H9 (cell line): Measurements from ENCODE around the gene LIPE. TPM values are rescaled to one million over a fixed set of nuclear protein-coding genes. Genes with fewer than 3 reads are reported as not detected.

Source experiments
- DNase-seq: peaks from one replicate; pipeline ENCODE4 v3.0.0-alpha.2; 2017
- H2AFZ ChIP-seq: one replicate; pipeline ENCODE4 v1.6.1; 2013; ENCODE audit warnings: mild to moderate bottlenecking, low read length, control low read depth, moderate library complexity
- H2AK5ac ChIP-seq: 2 replicates; pipeline ENCODE4 v1.6.1; 2013; ENCODE audit warnings: low read length, control low read depth, mixed read lengths; ENCODE audit not compliant: insufficient read length
- H2BK120ac ChIP-seq: one replicate; pipeline ENCODE4 v1.6.1; 2013; ENCODE audit warnings: low read depth, mild to moderate bottlenecking, low read length, control low read depth, inconsistent platforms; ENCODE audit not compliant: poor library complexity, severe bottlenecking
- H2BK12ac ChIP-seq: 2 replicates; pipeline ENCODE4 v1.6.1; 2013; ENCODE audit warnings: low read length, control low read depth, mixed read lengths, low read depth; ENCODE audit not compliant: insufficient read length
- H2BK15ac ChIP-seq: 2 replicates; pipeline ENCODE4 v1.6.1; 2013; ENCODE audit warnings: low read depth, low read length, control low read depth
- H2BK20ac ChIP-seq: one replicate; pipeline ENCODE4 v1.6.1; 2013; ENCODE audit warnings: low read depth, mild to moderate bottlenecking, low read length, control low read depth, inconsistent platforms; ENCODE audit not compliant: poor library complexity, severe bottlenecking
- H2BK5ac ChIP-seq: 2 replicates; pipeline ENCODE4 v1.6.1; 2013; ENCODE audit warnings: low read length, control low read depth, mixed read lengths; ENCODE audit not compliant: insufficient read length
- H3K14ac ChIP-seq: 2 replicates; pipeline ENCODE4 v1.6.1; 2013; ENCODE audit warnings: low read length, control low read depth; ENCODE audit not compliant: insufficient read depth
- H3K18ac ChIP-seq: 2 replicates; pipeline ENCODE4 v1.6.1; 2013; ENCODE audit warnings: low read depth, mild to moderate bottlenecking, mixed read lengths, low read length, control low read depth; ENCODE audit not compliant: insufficient read length
- H3K23ac ChIP-seq: 2 replicates; pipeline ENCODE4 v1.6.1; 2013; ENCODE audit warnings: low read length, control low read depth, mixed read lengths, low read depth; ENCODE audit not compliant: insufficient read length
- H3K23me2 ChIP-seq: 2 replicates; pipeline ENCODE4 v1.6.1; 2013; ENCODE audit warnings: low read depth, mild to moderate bottlenecking, mixed read lengths, low read length, control low read depth; ENCODE audit not compliant: insufficient read length, poor library complexity, severe bottlenecking
- H3K27ac ChIP-seq: 2 replicates; pipeline ENCODE4 v1.5.1; 2013; ENCODE audit warnings: low read length, control low read depth, mixed read lengths, low read depth; ENCODE audit not compliant: insufficient read length
- H3K27me3 ChIP-seq: 2 replicates; pipeline ENCODE4 v1.6.1; 2013; ENCODE audit warnings: low read length, control low read depth, inconsistent platforms; ENCODE audit not compliant: insufficient read depth
- H3K4ac ChIP-seq: 2 replicates; pipeline ENCODE4 v1.6.1; 2013; ENCODE audit warnings: low read depth, mild to moderate bottlenecking, control low read depth, inconsistent platforms, low read length, moderate library complexity
- H3K4me1 ChIP-seq: 2 replicates; pipeline ENCODE4 v1.6.1; 2013; ENCODE audit warnings: low read length, control low read depth, inconsistent platforms; ENCODE audit not compliant: insufficient read depth
- H3K4me2 ChIP-seq: 2 replicates; pipeline ENCODE4 v1.6.1; 2013; ENCODE audit warnings: low read length, control low read depth, mixed read lengths; ENCODE audit not compliant: insufficient read length, insufficient read depth
- H3K56ac ChIP-seq: 2 replicates; pipeline ENCODE4 v1.6.1; 2013; ENCODE audit warnings: low read depth, mild to moderate bottlenecking, mixed read lengths, low read length, control low read depth; ENCODE audit not compliant: insufficient read length
- H3K79me1 ChIP-seq: 2 replicates; pipeline ENCODE4 v1.6.1; 2013; ENCODE audit warnings: low read depth, mild to moderate bottlenecking, moderate library complexity, low read length, control low read depth, inconsistent platforms; ENCODE audit not compliant: insufficient read depth, poor library complexity, severe bottlenecking
- H3K79me2 ChIP-seq: 2 replicates; pipeline ENCODE4 v1.6.1; 2013; ENCODE audit warnings: low read length, control low read depth, inconsistent platforms; ENCODE audit not compliant: insufficient read depth
- H3K9ac ChIP-seq: 2 replicates; pipeline ENCODE4 v1.6.1; 2013; ENCODE audit warnings: low read length, control low read depth, mixed read lengths; ENCODE audit not compliant: insufficient read length; ENCODE audit errors: extremely low read depth
- H3K9me3 ChIP-seq: one replicate; pipeline ENCODE4 v1.6.1; 2013; ENCODE audit warnings: low read depth, low read length, inconsistent platforms; ENCODE audit not compliant: control insufficient read depth
- H3T11ph ChIP-seq: one replicate; pipeline ENCODE4 v1.6.1; 2013; ENCODE audit warnings: mild to moderate bottlenecking, low read length, control low read depth, inconsistent platforms
- H4K20me1 ChIP-seq: one replicate; pipeline ENCODE4 v1.6.1; 2013; ENCODE audit not compliant: control insufficient read depth, insufficient read length, insufficient read depth
- H4K5ac ChIP-seq: 2 replicates; pipeline ENCODE4 v1.6.1; 2013; ENCODE audit warnings: low read depth, mild to moderate bottlenecking, mixed read lengths, low read length, control low read depth; ENCODE audit not compliant: insufficient read length
- H4K8ac ChIP-seq: replicated peaks from 2 replicates; pipeline ENCODE4 v1.6.1; 2013; ENCODE audit warnings: low read length, control low read depth, mixed read lengths, low read depth; ENCODE audit not compliant: insufficient read length
- H4K91ac ChIP-seq: 2 replicates; pipeline ENCODE4 v1.6.1; 2013; ENCODE audit warnings: low read depth, mild to moderate bottlenecking, moderate library complexity, mixed read lengths, low read length, control low read depth; ENCODE audit not compliant: insufficient read length
- H3K27ac Mint-ChIP-seq, 3 experiments: 2 replicates in 2 of 3; 3 replicates in 1 of 3; pipeline ENCODE4 v1.8.0; 2020 to 2021; ENCODE audit warnings: mixed read lengths in 3 of 3, mild to moderate bottlenecking in 1 of 3, moderate library complexity in 1 of 3
- H3K27me3 Mint-ChIP-seq: 2 replicates; pipeline ENCODE4 v1.8.0; 2021; ENCODE audit warnings: low read depth, mild to moderate bottlenecking, moderate library complexity, mixed read lengths
- H3K36me3 Mint-ChIP-seq, 3 experiments: 2 replicates in 2 of 3; 3 replicates in 1 of 3; pipeline ENCODE4 v1.8.0; 2020 to 2021; ENCODE audit warnings: low read depth in 3 of 3, mixed read lengths in 3 of 3; ENCODE audit not compliant: insufficient read depth in 1 of 3
- H3K4me1 Mint-ChIP-seq, 2 experiments: 2 replicates each; pipeline ENCODE4 v1.8.0; 2020; ENCODE audit warnings: mixed read lengths in 2 of 2
- H3K4me3 Mint-ChIP-seq, 2 experiments: 2 replicates in 1 of 2; 3 replicates in 1 of 2; pipeline ENCODE4 v1.8.0; 2020 to 2021; ENCODE audit warnings: mild to moderate bottlenecking in 2 of 2, mixed read lengths in 2 of 2, moderate library complexity in 1 of 2
- H3K9me3 Mint-ChIP-seq, 2 experiments: 2 replicates in 1 of 2; 3 replicates in 1 of 2; pipeline ENCODE4 v1.8.0; 2020; ENCODE audit warnings: mild to moderate bottlenecking in 2 of 2, mixed read lengths in 2 of 2, moderate library complexity in 1 of 2
- WGBS: extraction: QIAGEN DNeasy Blood & Tissue Kit; methylation state at CpG from one replicate; pipeline ENCODE4 v1.1.7; 2013; ENCODE audit warnings: missing lambda C conversion rate, low lambda C conversion rate, mixed read lengths; ENCODE audit not compliant: insufficient read length; ENCODE audit errors: extremely low coverage; 5-methylcytosine and 5-hydroxymethylcytosine counted together
- total RNA-seq: library from RNA; stranded (reverse); gene quantifications from 2 replicates; pipeline ENCODE4 v1.2.1, GENCODE V29; 2021
- TF ChIP-seq, protein P1 (sequence below): fragments of 200-600 bp; sonication (generic); conservative IDR thresholded peaks from 3 replicates; pipeline ENCODE4 v1.8.0; 2021; ENCODE audit warnings: antibody characterized with exemption, mild to moderate bottlenecking

Gene LIPE
- total RNA-seq, 1 experiment from 2014 or later, result 6.3 TPM

DNA sequence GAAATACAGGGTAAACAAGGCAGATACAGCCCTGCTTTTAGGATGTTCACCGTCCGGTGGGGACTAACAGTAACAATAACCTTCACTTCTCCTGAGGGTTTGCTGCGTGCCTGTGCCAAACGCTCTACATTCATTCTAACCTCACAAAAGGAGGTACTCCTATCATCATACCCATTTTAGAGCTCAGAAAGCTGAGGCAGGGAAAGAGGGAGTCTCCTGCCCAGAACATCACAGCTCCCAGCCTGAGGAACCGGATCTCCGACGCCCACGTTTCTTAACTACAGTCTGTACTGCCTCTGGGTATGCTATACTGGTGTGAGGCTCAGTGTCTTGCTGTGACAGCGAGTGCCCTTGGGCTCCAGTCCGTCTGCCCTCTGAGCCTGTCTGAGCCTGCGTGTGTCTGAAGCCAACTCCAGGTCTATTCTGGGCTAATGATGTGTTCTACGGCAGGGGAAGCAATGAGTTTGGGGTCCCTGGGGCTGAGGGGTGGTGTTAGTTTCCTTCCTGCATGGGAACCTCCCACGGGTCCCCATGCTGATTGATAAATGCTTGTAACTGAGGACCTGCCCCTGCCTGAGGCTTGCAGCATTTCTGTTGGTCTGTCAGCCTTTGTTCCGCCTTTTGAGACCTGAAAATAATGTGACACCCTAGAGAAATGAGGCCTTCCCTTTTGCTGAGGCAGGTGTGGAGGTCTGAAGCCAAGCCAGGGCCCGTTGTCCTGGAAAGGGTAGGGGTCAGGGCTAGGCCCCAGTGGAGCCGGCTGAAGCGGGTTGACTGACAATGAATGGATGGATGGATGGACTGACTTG is 4.9 kb downstream of the LIPE start:
- no peak overlapping the region for H4K5ac ChIP-seq
- H3K79me1 ChIP-seq, result no peaks in the 10 kb centered on the region
- H2BK20ac ChIP-seq, result no peak overlapping the region
- H3K18ac ChIP-seq, result no peak overlapping the region
- Mint-ChIP-seq H3K9me3 (peaks cover 0 to 3% of the 10 kb centered on the region in 2 experiments; a peak in 3 of 5 replicates), H3K27ac (no peak overlapping the region), H3K4me1 (peaks cover 24 to 41% of the 10 kb centered on the region in 2 experiments), H3K36me3 (peaks cover 0 to 13% (median 3%) of the 10 kb centered on the region in 3 experiments; a peak in 5 of 7 replicates), H3K27me3 (peaks cover 93% of the 10 kb centered on the region), H3K4me3 (peak overlapping the region; percentile 80 to 90)
- H2BK120ac ChIP-seq, result no peak overlapping the region
- H2BK12ac ChIP-seq, result no peak overlapping the region
- no peak overlapping the region for H4K8ac ChIP-seq
- no peak overlapping the region for H3K56ac ChIP-seq
- TF ChIP-seq, protein P1, sequence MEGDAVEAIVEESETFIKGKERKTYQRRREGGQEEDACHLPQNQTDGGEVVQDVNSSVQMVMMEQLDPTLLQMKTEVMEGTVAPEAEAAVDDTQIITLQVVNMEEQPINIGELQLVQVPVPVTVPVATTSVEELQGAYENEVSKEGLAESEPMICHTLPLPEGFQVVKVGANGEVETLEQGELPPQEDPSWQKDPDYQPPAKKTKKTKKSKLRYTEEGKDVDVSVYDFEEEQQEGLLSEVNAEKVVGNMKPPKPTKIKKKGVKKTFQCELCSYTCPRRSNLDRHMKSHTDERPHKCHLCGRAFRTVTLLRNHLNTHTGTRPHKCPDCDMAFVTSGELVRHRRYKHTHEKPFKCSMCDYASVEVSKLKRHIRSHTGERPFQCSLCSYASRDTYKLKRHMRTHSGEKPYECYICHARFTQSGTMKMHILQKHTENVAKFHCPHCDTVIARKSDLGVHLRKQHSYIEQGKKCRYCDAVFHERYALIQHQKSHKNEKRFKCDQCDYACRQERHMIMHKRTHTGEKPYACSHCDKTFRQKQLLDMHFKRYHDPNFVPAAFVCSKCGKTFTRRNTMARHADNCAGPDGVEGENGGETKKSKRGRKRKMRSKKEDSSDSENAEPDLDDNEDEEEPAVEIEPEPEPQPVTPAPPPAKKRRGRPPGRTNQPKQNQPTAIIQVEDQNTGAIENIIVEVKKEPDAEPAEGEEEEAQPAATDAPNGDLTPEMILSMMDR, result no peak
- H3K4ac ChIP-seq, result no peak overlapping the region
- no peak overlapping the region for H2AFZ ChIP-seq
- H3K23ac ChIP-seq, result no peak overlapping the region
- H3K27me3 ChIP-seq, result peaks cover 17% of the 10 kb centered on the region; the same call in 1 of the 2 replicates
- no peak overlapping the region for H2BK5ac ChIP-seq
- no peaks in the 10 kb centered on the region for H3K9me3 ChIP-seq
- no peak overlapping the region for H2AK5ac ChIP-seq
- no peak overlapping the region for H3K27ac ChIP-seq
- no peak overlapping the region for H3T11ph ChIP-seq
- peak overlapping the region; percentile 70 for H3K4me2 ChIP-seq
- no peak overlapping the region for H4K91ac ChIP-seq
- WGBS, result no CpG with 5 or more reads among the region's 17 CpGs
- no peaks in the 10 kb centered on the region for H3K79me2 ChIP-seq
- H3K23me2 ChIP-seq, result peaks cover 7% of the 10 kb centered on the region
- no peak overlapping the region for H3K14ac ChIP-seq
- no peaks in the 10 kb centered on the region for H4K20me1 ChIP-seq
- no peak for DNase-seq
- peak overlapping the region; percentile 3 for H3K9ac ChIP-seq
- no peak overlapping the region for H2BK15ac ChIP-seq
- H3K4me1 ChIP-seq, result no peaks in the 10 kb centered on the region
